ENCODE measurements around the gene CPVL. TPM values are rescaled to one million over a fixed set of nuclear protein-coding genes. Genes with fewer than 3 reads are reported as not detected.

CPVL gene
- 0.11 TPM in 1 of 2 replicates, not detected in the other for total RNA-seq

- intact Hi-C loops (cut with micrococcal nuclease) = no loop called here
- Mint-ChIP-seq H3K36me3 (ENCODE audit: low read depth) (no peaks in the 10 kb centered on the region), H3K9me3 (no peaks in the 10 kb centered on the region), H3K27ac (no peak within 1 kb of the TSS), H3K4me1 (ENCODE audit: low read depth) (no peaks in the 10 kb centered on the region), H3K27me3 (ENCODE audit: low read depth) (peaks cover 29% of the 10 kb centered on the region), H3K4me3 (ENCODE audit: low read depth) (no peak within 1 kb of the TSS)
- DNase-seq (ENCODE audit: low spot score) = no peak
These were observed at the start of gene CPVL for GRCh38 chr7:29146057-29146706. Gene CPVL, minus strand, starts transcription at chr7:29146537. Its CDS starts 25,476 bp downstream, at chr7:29121061.

DNA sequence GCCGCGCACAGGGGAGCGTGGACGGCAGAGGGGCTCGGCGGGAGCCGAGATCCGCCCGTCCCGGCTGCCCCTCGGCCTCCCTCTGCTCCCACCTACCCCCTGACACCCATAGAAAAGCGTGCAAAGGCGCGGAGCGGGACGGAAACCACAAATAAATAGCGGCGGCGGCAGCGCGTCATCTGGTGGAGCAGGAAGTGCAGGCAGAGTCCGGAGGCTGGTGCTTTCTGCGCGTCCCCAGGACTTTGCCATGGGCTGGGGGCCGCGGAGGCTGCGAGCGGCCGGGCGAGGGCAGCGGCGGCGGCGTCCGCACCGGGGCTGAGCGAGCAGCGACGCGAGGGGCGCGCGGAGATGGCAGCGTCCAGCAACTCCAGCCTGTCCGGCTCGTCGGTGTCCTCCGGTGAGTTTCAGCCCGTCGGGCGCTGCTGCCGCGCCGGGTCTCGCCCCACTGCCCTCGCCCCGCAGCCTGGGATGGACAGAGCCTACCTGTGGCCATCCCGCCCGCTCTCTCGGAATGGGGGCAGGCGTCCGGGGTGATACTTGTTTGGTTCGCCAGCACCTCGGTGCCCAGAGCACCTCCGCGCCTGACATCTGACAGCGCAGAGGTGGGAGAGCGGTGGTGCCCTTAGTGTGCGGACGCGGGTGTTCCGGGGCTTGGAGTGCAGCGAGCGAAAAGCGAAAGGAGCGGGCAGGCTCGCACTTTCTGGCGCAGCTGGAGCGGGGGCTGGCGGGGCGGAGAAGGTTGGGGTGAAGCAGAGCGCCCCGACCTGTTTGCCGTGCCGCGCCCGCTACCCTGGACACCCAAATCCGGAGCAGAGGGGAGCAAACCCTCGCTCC is 48.5 kb upstream of the CPVL start, which contains the start of gene CHN2:
TSS of gene CHN2 (plus strand) at position 182 of the 834 bp plus-strand sequence.
- peaks cover 65% of the 10 kb centered on the region for H3K27me3 Mint-ChIP-seq (ENCODE audit: low read depth)
- intact Hi-C loops (cut with micrococcal nuclease) = loop anchor here (5.0 kb wide), 2 partner anchors 47 to 92 kb away; no protein-coding TSS in a partner anchor
- no peaks in the 10 kb centered on the region for H3K36me3 Mint-ChIP-seq (ENCODE audit: low read depth)
- DNase-seq (ENCODE audit: low spot score) = peak; percentile 41
- peak within 1 kb of the TSS; percentile 81 for H3K4me3 Mint-ChIP-seq (ENCODE audit: low read depth)
- H3K4me1 Mint-ChIP-seq (ENCODE audit: low read depth) = peaks cover 20% of the 10 kb centered on the region
- no peak within 1 kb of the TSS for H3K27ac Mint-ChIP-seq
- no peaks in the 10 kb centered on the region for H3K9me3 Mint-ChIP-seq

DNA sequence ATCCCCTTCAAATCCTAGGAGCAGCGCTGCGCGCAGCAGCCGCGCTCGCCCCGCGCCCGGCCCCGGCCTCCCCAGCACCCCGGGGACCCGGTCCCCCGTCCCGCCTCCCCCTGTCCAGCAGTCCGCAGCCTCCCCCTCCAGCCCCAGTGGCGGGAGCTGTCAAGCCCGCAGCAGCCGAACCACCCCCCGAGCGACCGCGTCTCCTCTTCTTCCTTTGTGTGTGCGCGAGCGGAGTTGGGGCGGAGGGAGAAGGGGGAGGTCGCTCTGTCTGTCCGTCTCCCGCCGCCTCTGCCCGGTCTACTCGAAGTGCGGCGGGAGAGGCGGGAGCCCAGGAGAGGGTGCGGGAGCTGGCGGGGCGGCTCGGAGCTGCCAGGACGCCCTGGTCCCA is 47.9 kb upstream of the CPVL start:
- Mint-ChIP-seq H3K27ac (no peak overlapping the region), H3K36me3 (ENCODE audit: low read depth) (no peaks in the 10 kb centered on the region), H3K4me3 (ENCODE audit: low read depth) (peak overlapping the region; percentile 62), H3K27me3 (ENCODE audit: low read depth) (peaks cover 66% of the 10 kb centered on the region), H3K4me1 (ENCODE audit: low read depth) (peaks cover 20% of the 10 kb centered on the region), H3K9me3 (no peaks in the 10 kb centered on the region)
- intact Hi-C loops (cut with micrococcal nuclease) = no loop called here
- no peak for DNase-seq (ENCODE audit: low spot score)

- peaks cover 20% of the 10 kb centered on the region for H3K4me1 Mint-ChIP-seq (ENCODE audit: low read depth)
- peaks cover 63% of the 10 kb centered on the region for H3K27me3 Mint-ChIP-seq (ENCODE audit: low read depth)
- H3K36me3 Mint-ChIP-seq (ENCODE audit: low read depth) = no peaks in the 10 kb centered on the region
- intact Hi-C loops (cut with micrococcal nuclease) = no loop called here
- peak overlapping the region; percentile 52 for H3K4me3 Mint-ChIP-seq (ENCODE audit: low read depth)
- no peak overlapping the region for H3K27ac Mint-ChIP-seq
- DNase-seq (ENCODE audit: low spot score) = no peak
- no peaks in the 10 kb centered on the region for H3K9me3 Mint-ChIP-seq
These were observed 47.2 kb upstream of the CPVL start for GRCh38 chr7:29193316-29194205.

DNA sequence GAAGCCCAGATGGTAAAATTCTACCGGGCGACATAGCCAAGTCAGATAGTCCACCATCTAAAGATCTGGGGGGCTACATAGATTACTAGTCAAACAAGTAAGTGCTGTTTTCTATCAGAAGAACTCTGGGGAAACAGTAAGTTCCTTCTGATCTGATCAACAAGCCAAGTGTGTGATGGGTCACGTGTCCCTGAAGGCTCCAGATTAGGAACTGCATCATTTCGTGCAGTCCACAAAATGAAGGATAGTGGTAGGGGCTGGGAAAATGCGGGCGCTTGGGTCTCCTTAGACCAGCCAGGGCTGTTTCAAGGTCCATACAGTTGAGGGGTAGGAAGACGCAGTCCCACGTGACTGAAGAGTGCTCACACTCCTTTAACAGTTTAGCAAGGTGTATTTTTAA is 46.5 kb upstream of the CPVL start:
- intact Hi-C loops (cut with micrococcal nuclease) = no loop called here
- Mint-ChIP-seq H3K27me3 (ENCODE audit: low read depth) (peaks cover 58% of the 10 kb centered on the region), H3K9me3 (no peaks in the 10 kb centered on the region), H3K27ac (no peak overlapping the region), H3K4me3 (ENCODE audit: low read depth) (no peak overlapping the region), H3K4me1 (ENCODE audit: low read depth) (peaks cover 20% of the 10 kb centered on the region), H3K36me3 (ENCODE audit: low read depth) (no peaks in the 10 kb centered on the region)
- DNase-seq (ENCODE audit: low spot score) = no peak

DNA sequence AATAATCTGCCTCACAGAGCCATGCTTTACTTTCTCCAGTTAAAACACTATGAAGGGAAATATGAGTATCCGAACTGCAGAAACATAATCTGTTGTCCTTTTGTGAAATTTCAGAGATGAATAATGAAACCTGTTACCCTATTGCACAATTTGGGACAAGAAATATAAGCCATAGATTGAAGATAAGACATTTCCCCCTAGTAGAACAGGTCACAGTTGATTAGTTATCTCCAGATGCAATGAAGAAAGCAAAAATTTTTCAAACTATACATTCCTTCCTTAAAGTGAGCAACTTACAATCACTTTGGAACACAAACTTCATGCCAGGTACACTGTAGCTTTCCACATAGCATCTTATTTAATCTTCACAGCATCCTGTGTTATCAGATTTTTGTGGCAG is 46.0 kb upstream of the CPVL start:
- H3K4me1 Mint-ChIP-seq (ENCODE audit: low read depth) = peaks cover 20% of the 10 kb centered on the region
- H3K27ac Mint-ChIP-seq = no peak overlapping the region
- H3K9me3 Mint-ChIP-seq = no peaks in the 10 kb centered on the region
- no peak for DNase-seq (ENCODE audit: low spot score)
- intact Hi-C loops (cut with micrococcal nuclease) = no loop called here
- H3K36me3 Mint-ChIP-seq (ENCODE audit: low read depth) = no peaks in the 10 kb centered on the region
- H3K4me3 Mint-ChIP-seq (ENCODE audit: low read depth) = no peak overlapping the region
- H3K27me3 Mint-ChIP-seq (ENCODE audit: low read depth) = peaks cover 56% of the 10 kb centered on the region

DNA sequence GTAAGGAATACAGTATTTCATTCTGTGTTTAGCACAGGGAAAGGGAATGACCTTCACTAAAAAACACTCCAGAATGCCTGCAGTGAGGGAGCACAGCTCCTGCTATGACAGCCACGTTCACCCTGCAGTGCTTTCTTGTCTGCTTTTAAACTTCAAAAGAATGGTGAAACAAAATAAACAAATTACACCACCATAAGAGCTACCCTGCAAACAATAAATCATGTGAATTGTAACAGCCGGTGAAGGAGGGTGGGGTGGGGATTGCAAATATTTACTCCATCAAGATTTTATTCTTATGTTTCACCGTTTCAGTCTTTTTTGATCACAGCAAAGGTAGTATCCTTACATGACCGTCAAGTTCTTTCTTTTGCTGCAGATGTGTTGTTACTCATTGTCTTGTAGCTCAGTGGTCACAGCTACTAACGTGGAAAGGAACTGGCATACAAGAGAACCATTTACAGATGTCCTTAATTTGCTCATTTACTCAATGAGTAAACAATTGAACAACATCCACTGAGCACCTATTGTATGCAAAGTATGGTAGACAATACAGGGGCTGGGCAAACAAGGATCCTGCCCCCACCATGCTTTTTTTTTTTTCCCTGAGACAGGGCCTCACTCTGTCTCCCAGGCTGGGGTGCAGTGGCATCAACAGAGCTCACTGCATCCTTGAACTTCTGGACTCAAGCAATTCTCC is 44.2 kb upstream of the CPVL start:
- Mint-ChIP-seq H3K4me3 (ENCODE audit: low read depth) (no peak overlapping the region), H3K4me1 (ENCODE audit: low read depth) (peaks cover 6% of the 10 kb centered on the region), H3K36me3 (ENCODE audit: low read depth) (no peaks in the 10 kb centered on the region), H3K27ac (no peak overlapping the region), H3K9me3 (no peaks in the 10 kb centered on the region), H3K27me3 (ENCODE audit: low read depth) (peaks cover 45% of the 10 kb centered on the region)
- intact Hi-C loops (cut with micrococcal nuclease) = no loop called here
- DNase-seq (ENCODE audit: low spot score) = no peak

- H3K4me1 Mint-ChIP-seq (ENCODE audit: low read depth) = peaks cover 2% of the 10 kb centered on the region
- H3K27me3 Mint-ChIP-seq (ENCODE audit: low read depth) = peaks cover 47% of the 10 kb centered on the region
- intact Hi-C loops (cut with micrococcal nuclease) = loop anchor here (1.0 to 2.0 kb wide), 3 partner anchors 8 to 219 kb away; no protein-coding TSS in a partner anchor
- no peaks in the 10 kb centered on the region for H3K36me3 Mint-ChIP-seq (ENCODE audit: low read depth)
- no peak overlapping the region for H3K27ac Mint-ChIP-seq
- DNase-seq (ENCODE audit: low spot score) = peak; percentile 24
- no peak overlapping the region for H3K4me3 Mint-ChIP-seq (ENCODE audit: low read depth)
- no peaks in the 10 kb centered on the region for H3K9me3 Mint-ChIP-seq
These were observed 43.4 kb upstream of the CPVL start for GRCh38 chr7:29189743-29190201.

DNA sequence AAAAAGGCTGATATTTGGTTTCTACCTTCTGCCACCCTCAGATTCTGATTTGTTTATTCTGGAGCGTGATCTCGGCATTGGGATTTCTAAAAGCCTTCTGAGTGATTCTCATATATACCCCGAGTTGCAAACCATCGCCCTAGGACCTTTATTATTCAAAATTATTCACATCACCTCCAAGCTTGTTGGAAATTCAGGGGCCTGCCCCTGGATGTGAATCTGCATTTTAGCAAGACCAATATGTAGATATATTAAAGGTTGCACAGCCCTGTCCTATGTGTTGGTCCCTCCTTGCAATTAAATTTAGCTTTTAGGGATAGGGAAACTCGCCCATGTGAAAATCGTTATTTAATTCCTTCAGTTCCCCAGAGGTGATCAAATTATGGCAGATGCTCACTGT is 39.3 kb upstream of the CPVL start:
- H3K4me1 Mint-ChIP-seq (ENCODE audit: low read depth) = no peaks in the 10 kb centered on the region
- no peak for DNase-seq (ENCODE audit: low spot score)
- no peaks in the 10 kb centered on the region for H3K9me3 Mint-ChIP-seq
- peaks cover 34% of the 10 kb centered on the region for H3K27me3 Mint-ChIP-seq (ENCODE audit: low read depth)
- H3K4me3 Mint-ChIP-seq (ENCODE audit: low read depth) = no peak overlapping the region
- intact Hi-C loops (cut with micrococcal nuclease) = no loop called here
- no peaks in the 10 kb centered on the region for H3K36me3 Mint-ChIP-seq (ENCODE audit: low read depth)
- H3K27ac Mint-ChIP-seq = no peak overlapping the region

- no peaks in the 10 kb centered on the region for H3K9me3 Mint-ChIP-seq
- H3K27ac Mint-ChIP-seq = no peak overlapping the region
- DNase-seq (ENCODE audit: low spot score) = no peak
- intact Hi-C loops (cut with micrococcal nuclease) = no loop called here
- H3K36me3 Mint-ChIP-seq (ENCODE audit: low read depth) = no peaks in the 10 kb centered on the region
- H3K4me1 Mint-ChIP-seq (ENCODE audit: low read depth) = no peaks in the 10 kb centered on the region
- no peak overlapping the region for H3K4me3 Mint-ChIP-seq (ENCODE audit: low read depth)
- H3K27me3 Mint-ChIP-seq (ENCODE audit: low read depth) = peaks cover 27% of the 10 kb centered on the region
These were observed 38.3 kb upstream of the CPVL start for GRCh38 chr7:29184599-29184998.

- peaks cover 16% of the 10 kb centered on the region for H3K27me3 Mint-ChIP-seq (ENCODE audit: low read depth)
These were observed 32.8 kb upstream of the CPVL start for GRCh38 chr7:29179115-29179514.

More at GRCh38 chr7:29179115-29179514, 32.8 kb upstream of the CPVL start:
- no peaks in the 10 kb centered on the region for H3K36me3 Mint-ChIP-seq (ENCODE audit: low read depth)
- no peaks in the 10 kb centered on the region for H3K9me3 Mint-ChIP-seq
- peaks cover 10% of the 10 kb centered on the region for H3K4me1 Mint-ChIP-seq (ENCODE audit: low read depth)
- H3K4me3 Mint-ChIP-seq (ENCODE audit: low read depth) = no peak overlapping the region
- H3K27ac Mint-ChIP-seq = no peak overlapping the region
- DNase-seq (ENCODE audit: low spot score) = no peak
- intact Hi-C loops (cut with micrococcal nuclease) = loop anchor here (10.0 kb wide), 1 partner anchor 96 kb away; no protein-coding TSS in a partner anchor
